Bladder microvascular endothelial cell (primary cell): ENCODE measurements around the gene IFT74. TPM values are rescaled to one million over a fixed set of nuclear protein-coding genes. Genes with fewer than 3 reads are reported as not detected.

Experiments used
- total RNA-seq: library from RNA; depleted of rRNA; stranded (reverse); fragments of >200 nt; gene quantifications from 2 replicates; pipeline ENCODE4 v1.2.3, GENCODE V29; 2014

The IFT74 gene
- total RNA-seq = 5.7 and 6.5 TPM in 2 replicates

DNA sequence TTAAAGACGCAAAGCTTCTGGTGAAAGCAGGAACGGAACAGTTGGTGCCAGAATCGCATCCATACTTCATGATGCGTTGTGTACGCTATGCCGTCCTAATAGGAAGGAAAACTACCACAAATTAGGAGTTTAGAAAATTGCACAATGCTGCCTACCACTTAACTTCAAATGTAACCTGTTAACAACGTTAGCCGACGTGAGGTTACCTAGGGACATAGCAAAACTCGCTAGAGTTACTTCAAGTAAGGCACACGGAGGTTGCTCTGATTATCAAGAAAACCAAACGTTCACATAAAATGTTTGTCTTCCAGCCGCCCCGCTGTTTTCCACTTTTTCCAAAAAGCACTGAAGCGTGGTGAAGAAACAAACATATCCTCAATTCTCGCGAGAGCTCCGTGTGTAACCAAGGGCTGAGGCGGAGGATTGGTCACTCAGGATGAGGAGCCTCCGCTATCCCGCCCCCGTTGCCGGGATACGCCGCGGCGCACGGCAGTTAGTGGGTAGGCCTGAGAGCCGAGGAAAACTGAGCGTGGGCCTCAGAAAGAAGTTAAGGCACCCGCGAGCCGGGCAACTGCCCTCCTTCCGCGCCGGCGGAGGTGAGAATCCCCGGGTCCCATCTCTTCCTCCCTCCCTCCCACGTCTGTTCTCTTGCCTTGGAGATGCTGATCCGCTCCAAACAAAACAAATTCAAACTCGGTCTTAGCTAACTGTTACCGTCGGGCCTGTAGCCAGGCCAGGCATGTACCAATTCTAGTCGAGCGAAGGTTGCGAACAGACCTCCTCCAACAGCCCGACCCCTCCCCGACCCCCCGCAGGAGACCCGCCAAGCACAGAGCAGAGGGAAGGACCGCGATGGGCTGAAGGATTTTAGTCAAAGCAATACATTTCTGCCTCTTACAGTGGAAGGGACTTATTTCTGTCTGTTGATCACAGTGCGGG lies at the start of gene IFT74:
IFT74 (plus strand) TSS at position 492 of the 939 bp plus-strand sequence. CDS start 5,556 bp downstream, outside the sequence.

DNA sequence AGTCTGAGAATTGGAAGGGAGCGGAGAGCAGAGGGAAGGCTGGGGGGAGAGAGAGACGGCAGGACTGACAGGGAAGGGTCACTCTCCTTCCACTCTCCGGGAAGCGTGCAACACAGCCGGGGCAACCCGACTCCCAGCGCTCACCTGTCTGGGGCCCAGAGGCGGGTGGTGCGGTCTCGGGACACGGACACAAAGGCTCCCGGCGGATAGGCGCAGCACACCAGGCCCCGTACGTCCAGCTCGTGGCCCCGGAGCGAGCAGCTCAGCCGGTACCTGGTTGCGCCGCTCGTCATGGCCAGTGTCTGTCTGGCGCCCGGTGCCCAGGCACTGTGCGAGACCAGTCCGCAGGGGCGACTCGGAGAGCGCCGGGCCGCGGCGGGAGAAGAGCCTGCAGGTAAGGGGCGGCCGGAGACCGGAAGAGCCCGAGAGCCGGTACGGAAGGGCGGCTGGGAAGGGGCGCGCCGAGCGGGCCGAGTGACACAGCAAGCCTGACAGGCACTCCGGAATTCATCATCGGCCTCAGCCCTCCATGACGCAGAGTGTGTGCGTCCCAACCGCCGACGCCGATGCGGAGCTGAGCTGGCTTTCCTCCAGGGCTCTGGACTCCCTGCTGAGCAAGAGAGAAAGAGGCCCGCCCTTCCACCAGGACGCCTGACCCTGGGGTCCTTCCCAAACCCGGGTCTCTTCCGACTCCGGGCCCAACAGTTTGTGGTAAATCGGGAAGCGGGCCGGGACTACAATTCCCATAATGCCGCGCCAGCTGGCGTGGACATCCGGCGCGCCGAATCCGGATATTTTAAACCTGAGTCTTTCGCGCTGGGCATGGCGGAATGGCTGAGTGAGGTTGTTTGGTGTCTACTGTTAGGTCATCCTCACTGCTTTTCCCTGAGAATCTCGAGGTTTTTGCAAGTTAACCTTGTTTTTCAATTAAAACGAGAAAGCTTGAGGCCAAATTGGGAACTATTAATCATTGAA lies 9.2 kb upstream of the IFT74 start, which contains the start of gene PLAA:
PLAA (minus strand) TSS at position 490 of the 975 bp plus-strand sequence; CDS start at position 293, 197 bp downstream.

DNA sequence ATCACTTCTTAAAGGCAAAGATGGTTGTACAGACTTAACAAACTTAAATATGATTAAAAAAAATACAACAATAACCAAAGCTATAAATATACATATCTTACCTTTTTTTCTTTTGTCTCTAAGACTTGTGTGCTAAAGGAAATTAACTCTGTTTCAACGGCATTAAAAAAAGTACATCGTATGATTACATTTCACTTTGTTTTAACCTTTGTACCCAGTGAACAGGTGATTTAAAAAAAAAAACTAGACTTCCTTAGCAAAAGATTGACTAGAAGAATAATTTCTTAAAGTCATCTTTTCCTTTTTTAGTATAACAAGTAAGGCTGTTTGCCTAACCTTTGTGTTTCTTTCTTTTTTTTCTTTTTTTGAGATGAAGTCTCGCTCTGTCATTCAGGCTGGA lies 49.3 kb downstream of the IFT74 start, which contains the start of gene LRRC19:
LRRC19 (minus strand) TSS at position 182 of the 400 bp plus-strand sequence. CDS start 5,978 bp downstream, outside the sequence.

DNA sequence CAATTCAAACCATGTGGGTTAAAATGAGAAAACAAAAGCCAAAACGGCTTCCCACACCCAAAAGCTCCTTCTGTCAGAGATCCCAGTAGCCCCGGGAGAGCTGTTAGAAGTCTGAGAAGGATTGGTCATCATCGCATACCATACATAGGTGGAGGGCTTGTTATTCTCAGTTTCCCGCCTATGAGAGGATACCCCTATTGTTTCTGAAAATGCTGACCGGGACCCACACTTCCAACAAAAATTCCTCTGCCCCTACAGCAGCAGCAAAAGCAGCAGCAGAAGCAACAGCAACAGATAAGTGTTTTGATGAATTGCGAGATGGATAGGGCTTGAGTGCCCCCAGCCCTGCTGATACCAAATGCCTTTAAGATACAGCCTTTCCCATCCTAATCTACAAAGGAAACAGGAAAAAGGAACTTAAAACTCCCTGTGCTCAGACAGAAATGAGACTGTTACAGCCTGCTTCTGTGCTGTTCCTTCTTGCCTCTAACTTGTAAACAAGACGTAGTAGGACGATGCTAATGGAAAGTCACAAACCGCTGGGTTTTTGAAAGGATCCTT lies 152.8 kb downstream of the IFT74 start, which contains the start of gene TEK:
TEK (plus strand) TSS at position 245 of the 561 bp plus-strand sequence. CDS start 366 bp downstream, outside the sequence.

Other genes starting within 250 kb of the IFT74 start
- 12.5 and 23.8 TPM in 2 replicates for gene CAAP1, start 63.6 kb upstream of the IFT74 start, total RNA-seq
- 30.9 and 48.8 TPM in 2 replicates for gene PLAA, start 9.2 kb upstream of the IFT74 start, total RNA-seq
- gene LRRC19, start 49.3 kb downstream of the IFT74 start, total RNA-seq = not detected in 2 replicates
- gene TEK, start 152.8 kb downstream of the IFT74 start, total RNA-seq = 45.0 and 141 TPM in 2 replicates